ENCODE results near the gene ZNF117.
"Not testable (repeated sequence)": the region's sequence is repeated elsewhere in the genome, so short reads cannot be mapped to it uniquely, and the experiment has no call there.

- TF ChIP-seq EZH2phosphoT487 (IDR thresholded peaks at IDR 0.05; ENCODE audit: unreplicated experiment); EZH2 (IDR thresholded peaks at IDR 0.05; ENCODE audit: low read depth, unreplicated experiment); CTCF (conservative IDR thresholded peaks at IDR 0.05; ENCODE audit: low read depth in 2 of 2); REST (IDR thresholded peaks at IDR 0.05; ENCODE audit: unreplicated experiment); POLR2AphosphoS5 (IDR thresholded peaks at IDR 0.05; ENCODE audit: low read depth); ZNF331 (CRISPR knock-in tag; IDR thresholded peaks at IDR 0.05; ENCODE audit: low read depth); ZNF114 (CRISPR knock-in tag; IDR thresholded peaks at IDR 0.05); JUNB (IDR thresholded peaks at IDR 0.05; ENCODE audit: unreplicated experiment); CREB1 (CRISPR knock-in tag; IDR thresholded peaks at IDR 0.05; ENCODE audit: low read depth); NANOG (IDR thresholded peaks at IDR 0.05; ENCODE audit: borderline replicate concordance); ZNF462 (CRISPR knock-in tag; IDR thresholded peaks at IDR 0.05): not testable (repeated sequence)
Measured at GRCh38 chr7:65038767-65039166, 47.9 kb upstream of the ZNF117 start.

Measured in GM23338 (cell line).